DND-41 (cell line): Measurements from ENCODE around the gene ANP32E.

Experiments
- EZH2 ChIP-seq: IDR thresholded peaks from 3 replicates; pipeline ENCODE4 v1.6.1; 2012; ENCODE audit warnings: borderline replicate concordance, low read depth, mild to moderate bottlenecking, moderate library complexity, low read length, inconsistent platforms; ENCODE audit not compliant: severe bottlenecking
- TF ChIP-seq, protein P1 (sequence below): IDR thresholded peaks from 2 replicates; pipeline ENCODE4 v1.5.1; 2012; ENCODE audit warnings: borderline replicate concordance, low read length, moderate library complexity, mild to moderate bottlenecking; ENCODE audit not compliant: poor library complexity, severe bottlenecking; ENCODE audit errors: extremely low read depth

DNA sequence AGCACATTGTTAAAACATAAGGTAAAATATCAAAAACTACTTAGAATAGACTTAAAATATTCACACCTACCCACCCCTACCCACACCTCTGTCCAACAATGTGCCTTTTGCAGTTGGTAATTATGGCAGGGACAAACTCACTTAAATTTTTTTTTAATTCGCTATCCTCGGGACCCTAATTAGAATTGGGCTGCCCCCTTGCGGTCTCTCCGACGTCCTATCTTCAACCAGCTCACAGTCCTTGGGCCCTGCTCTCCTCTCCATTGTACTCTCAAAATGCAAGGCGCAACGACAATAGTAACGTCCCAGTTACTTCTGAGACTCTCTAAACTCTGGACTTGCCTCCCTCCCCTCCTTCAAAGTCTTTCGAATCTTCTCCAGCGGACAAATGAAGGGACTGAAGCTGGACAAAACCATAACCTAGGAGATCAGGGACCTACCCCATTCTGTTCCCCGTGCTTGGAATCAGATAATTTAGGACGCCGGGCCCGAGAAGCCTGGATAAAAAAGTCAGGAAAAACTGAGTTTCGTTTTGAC, 45.4 kb upstream of the ANP32E start:
- TF ChIP-seq, protein P1, sequence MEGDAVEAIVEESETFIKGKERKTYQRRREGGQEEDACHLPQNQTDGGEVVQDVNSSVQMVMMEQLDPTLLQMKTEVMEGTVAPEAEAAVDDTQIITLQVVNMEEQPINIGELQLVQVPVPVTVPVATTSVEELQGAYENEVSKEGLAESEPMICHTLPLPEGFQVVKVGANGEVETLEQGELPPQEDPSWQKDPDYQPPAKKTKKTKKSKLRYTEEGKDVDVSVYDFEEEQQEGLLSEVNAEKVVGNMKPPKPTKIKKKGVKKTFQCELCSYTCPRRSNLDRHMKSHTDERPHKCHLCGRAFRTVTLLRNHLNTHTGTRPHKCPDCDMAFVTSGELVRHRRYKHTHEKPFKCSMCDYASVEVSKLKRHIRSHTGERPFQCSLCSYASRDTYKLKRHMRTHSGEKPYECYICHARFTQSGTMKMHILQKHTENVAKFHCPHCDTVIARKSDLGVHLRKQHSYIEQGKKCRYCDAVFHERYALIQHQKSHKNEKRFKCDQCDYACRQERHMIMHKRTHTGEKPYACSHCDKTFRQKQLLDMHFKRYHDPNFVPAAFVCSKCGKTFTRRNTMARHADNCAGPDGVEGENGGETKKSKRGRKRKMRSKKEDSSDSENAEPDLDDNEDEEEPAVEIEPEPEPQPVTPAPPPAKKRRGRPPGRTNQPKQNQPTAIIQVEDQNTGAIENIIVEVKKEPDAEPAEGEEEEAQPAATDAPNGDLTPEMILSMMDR, result no peak
- TF ChIP-seq EZH2, result no peak
